A549 (cell line): ENCODE data around the gene CTAGE4. TPM values are rescaled to one million over a fixed set of nuclear protein-coding genes. Genes with fewer than 3 reads are reported as not detected.

ENCODE experiments used
- ATAC-seq, 2 experiments: fragments of 200-7000 bp in 1 of 2; fragments of >200 bp in 1 of 2; cut with Nextera tagmentation in 1 of 2; cut with Tn5 transposase in 1 of 2; 3 replicates each; pipeline versions ENCODE4 v1.8.0 to v1.9.1; 2018 to 2020; ENCODE audit warnings: mild to moderate bottlenecking in 1 of 2, moderate library complexity in 1 of 2
- CTCF ChIA-PET: fragments of 300-600 bp; sonication (Branson Sonifier 250); formaldehyde crosslinking; extraction: SDS; loops from one replicate; lab custom pipeline; 2021; ENCODE audit warnings: antibody characterized with exemption, inconsistent platforms; lab: Yijun Ruan, JAX
- POLR2A ChIA-PET: fragments of 350-600 bp; formaldehyde crosslinking; extraction: SDS; loops from one replicate; lab custom pipeline; 2021; ENCODE audit warnings: antibody characterized with exemption, inconsistent platforms; lab: Yijun Ruan, JAX
- DNase-seq, 2 experiments: peaks; one replicate each; pipeline versions ENCODE4 v3.0.0 to v3.0.0-alpha.2; 2011 to 2016; ENCODE audit warnings: low read depth in 1 of 2, low spot score in 1 of 2
- FAIRE-seq: peaks from 2 replicates; lab custom pipeline; 2011; peaks lifted over from hg19 to GRCh38; lab: Jason Lieb, UNC
- H3K27ac ChIP-seq, 2 experiments: fragments of >200 bp; sonication (Bioruptor Twin); formaldehyde crosslinking; 3 replicates each; pipeline ENCODE4 v1.5.1; 2016 to 2017
- H3K4me1 ChIP-seq: fragments of >200 bp; sonication (Bioruptor Twin); formaldehyde crosslinking; 3 replicates; pipeline ENCODE4 v1.6.1; 2016
- H3K4me2 ChIP-seq: fragments of >200 bp; sonication (Bioruptor Twin); formaldehyde crosslinking; 3 replicates; pipeline ENCODE4 v1.6.1; 2016
- H3K4me3 ChIP-seq: fragments of >200 bp; sonication (Bioruptor Twin); formaldehyde crosslinking; 3 replicates; pipeline ENCODE4 v1.5.1; 2016
- H3K9me3 ChIP-seq: fragments of >200 bp; sonication (Bioruptor Twin); formaldehyde crosslinking; 3 replicates; pipeline ENCODE4 v1.6.1; 2016
- CBX2 ChIP-seq: fragments of 200-600 bp; sonication (generic); IDR thresholded peaks from 2 replicates; pipeline ENCODE4 v1.6.1; 2016; ENCODE audit warnings: low read depth, mild to moderate bottlenecking, borderline replicate concordance
- CEBPB ChIP-seq, 2 experiments: fragments of >200 bp in 1 of 2; sonication (Bioruptor Twin) in 1 of 2; formaldehyde crosslinking in 1 of 2; IDR thresholded peaks; 2 replicates each; pipeline ENCODE4 v1.6.1; 2012 to 2016
- CHD4 ChIP-seq: fragments of 200-600 bp; sonication (generic); IDR thresholded peaks from 2 replicates; pipeline ENCODE4 v1.6.1; 2016; ENCODE audit warnings: antibody characterized with exemption, mild to moderate bottlenecking, borderline replicate concordance
- E2F6 ChIP-seq: IDR thresholded peaks from 2 replicates; pipeline ENCODE4 v1.6.1; 2012; ENCODE audit warnings: low read depth, borderline replicate concordance
- EHF ChIP-seq: fragments of 250-450 bp; sonication (Bioruptor Pico); IDR thresholded peaks from 2 replicates; pipeline ENCODE4 v1.5.0; 2020; ENCODE audit warnings: mild to moderate bottlenecking
- ESRRA ChIP-seq: fragments of 150-350 bp; IDR thresholded peaks from 2 replicates; pipeline ENCODE4 v1.6.1; 2014; ENCODE audit warnings: mild to moderate bottlenecking, low read length, borderline replicate concordance
- FOSB ChIP-seq: fragments of 250-450 bp; sonication (Bioruptor Pico); IDR thresholded peaks from 2 replicates; pipeline ENCODE4 v1.5.0; 2020; ENCODE audit warnings: mild to moderate bottlenecking, moderate library complexity
- GATA3 ChIP-seq: IDR thresholded peaks from 2 replicates; pipeline ENCODE4 v1.6.1; 2012; ENCODE audit warnings: borderline replicate concordance
- HDAC2 ChIP-seq: fragments of 200-600 bp; sonication (generic); IDR thresholded peaks from 2 replicates; pipeline ENCODE4 v1.6.1; 2016
- HEYL ChIP-seq: fragments of 250-450 bp; sonication (Bioruptor Pico); IDR thresholded peaks from 2 replicates; pipeline ENCODE4 v1.8.0; 2021; ENCODE audit warnings: mild to moderate bottlenecking, moderate library complexity
- HOXA7 ChIP-seq: fragments of 250-450 bp; sonication (Bioruptor Pico); IDR thresholded peaks from 2 replicates; pipeline ENCODE4 v1.5.0; 2020; ENCODE audit warnings: mild to moderate bottlenecking, moderate library complexity
- HOXB13 ChIP-seq: fragments of 250-450 bp; sonication (Bioruptor Pico); IDR thresholded peaks from 2 replicates; pipeline ENCODE4 v1.5.0; 2020; ENCODE audit warnings: low read depth, mild to moderate bottlenecking, moderate library complexity
- JUN ChIP-seq, 2 experiments: fragments of >200 bp; sonication (Bioruptor Twin); formaldehyde crosslinking; IDR thresholded peaks; 2 replicates in 1 of 2; 3 replicates in 1 of 2; pipeline ENCODE4 v1.6.1; 2016 to 2017
- KDM1A ChIP-seq: fragments of 200-600 bp; sonication (generic); IDR thresholded peaks from 2 replicates; pipeline ENCODE4 v1.6.1; 2016; ENCODE audit warnings: low read depth, mild to moderate bottlenecking
- POLR2A ChIP-seq: IDR thresholded peaks from 2 replicates; pipeline ENCODE4 v1.6.1; 2012; ENCODE audit warnings: mild to moderate bottlenecking, low read length
- RCOR1 ChIP-seq: fragments of 150-350 bp; IDR thresholded peaks from 2 replicates; pipeline ENCODE4 v1.6.1; 2014; ENCODE audit warnings: antibody characterized with exemption, low read length, low read depth
- TP53 ChIP-seq: fragments of 250-450 bp; sonication (Bioruptor Pico); IDR thresholded peaks from 2 replicates; pipeline ENCODE4 v1.5.0; 2021; ENCODE audit warnings: mild to moderate bottlenecking, moderate library complexity
- ZC3H11A ChIP-seq: fragments of 450-650 bp; IDR thresholded peaks from 2 replicates; pipeline ENCODE4 v1.6.1; 2014; ENCODE audit warnings: antibody characterized with exemption, mild to moderate bottlenecking
- ZFP36 ChIP-seq: fragments of 450-650 bp; IDR thresholded peaks from 2 replicates; pipeline ENCODE4 v1.6.1; 2014; ENCODE audit warnings: borderline replicate concordance; ENCODE audit not compliant: partially characterized antibody
- ZNF302 ChIP-seq: fragments of 250-450 bp; sonication (Bioruptor Pico); IDR thresholded peaks from 2 replicates; pipeline ENCODE4 v1.9.0; 2021; ENCODE audit warnings: inconsistent platforms, mild to moderate bottlenecking, moderate library complexity
- WGBS: methylation state at CpG from one replicate; pipeline ENCODE4 v1.1.6; 2017; ENCODE audit errors: missing lambda C conversion rate; 5-methylcytosine and 5-hydroxymethylcytosine counted together
- polyA plus RNA-seq, 4 experiments: library from polyadenylated mRNA; depleted of rRNA in 3 of 4; stranded (reverse); fragments of >200 nt; fragmentation: RNase III in 1 of 4; extraction: RNeasy Plus Mini Kit Qiagen cat#74134 plus additional on column Dnase treatment in 1 of 4; gene quantifications; 2 replicates in 3 of 4; 3 replicates in 1 of 4; pipeline ENCODE4 v1.2.3, GENCODE V29; 2011 to 2017
- TF ChIP-seq, protein P1 (sequence below): fragments of >200 bp; sonication (Bioruptor Twin); formaldehyde crosslinking; IDR thresholded peaks from 3 replicates; pipeline ENCODE4 v1.5.1; 2016
- TF ChIP-seq, protein P2 (sequence below): fragments of 450-650 bp; IDR thresholded peaks from 2 replicates; pipeline ENCODE4 v1.6.1; 2014; ENCODE audit warnings: antibody characterized with exemption

Gene CTAGE4
- polyA plus RNA-seq, 2 of the 4 experiments (the other 2 are of a cell fraction), result 0.08 TPM; not detected in 1

DNA sequence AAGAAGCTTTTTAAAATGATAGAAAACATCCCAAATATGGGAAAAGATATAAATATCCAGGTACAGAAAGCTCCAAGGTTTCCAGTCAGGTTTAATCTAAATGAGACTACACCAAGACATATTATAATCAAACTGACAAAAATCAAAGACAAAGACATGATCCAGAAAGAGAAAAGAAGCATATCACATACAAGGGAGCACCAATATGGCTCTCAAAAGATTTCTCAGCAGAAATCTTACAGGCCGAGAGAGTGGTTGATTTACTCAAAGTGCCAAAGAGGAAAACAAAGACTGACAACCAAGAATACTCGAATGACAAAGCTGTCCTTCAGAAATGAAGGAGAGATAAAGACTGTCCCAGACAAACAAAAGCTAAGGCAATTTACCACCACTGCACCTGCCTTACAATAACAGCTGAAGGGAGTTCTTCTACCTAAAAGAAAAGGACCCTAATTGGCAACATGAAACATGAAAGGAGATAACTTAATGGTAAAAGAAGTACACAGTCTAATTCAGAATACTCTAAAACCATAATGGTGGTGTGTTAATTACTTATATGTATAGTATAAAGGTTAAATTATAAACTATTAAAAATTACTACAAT, 34.9 kb upstream of the CTAGE4 start:
- TF ChIP-seq E2F6 (no peak), HOXA7 (CRISPR knock-in tag) (no peak), HOXB13 (no peak), FOSB (no peak), CBX2 (no peak), JUN (IDR thresholded peaks at IDR 0.05) (no peak), TP53 (CRISPR knock-in tag) (no peak)
- TF ChIP-seq, protein P1, sequence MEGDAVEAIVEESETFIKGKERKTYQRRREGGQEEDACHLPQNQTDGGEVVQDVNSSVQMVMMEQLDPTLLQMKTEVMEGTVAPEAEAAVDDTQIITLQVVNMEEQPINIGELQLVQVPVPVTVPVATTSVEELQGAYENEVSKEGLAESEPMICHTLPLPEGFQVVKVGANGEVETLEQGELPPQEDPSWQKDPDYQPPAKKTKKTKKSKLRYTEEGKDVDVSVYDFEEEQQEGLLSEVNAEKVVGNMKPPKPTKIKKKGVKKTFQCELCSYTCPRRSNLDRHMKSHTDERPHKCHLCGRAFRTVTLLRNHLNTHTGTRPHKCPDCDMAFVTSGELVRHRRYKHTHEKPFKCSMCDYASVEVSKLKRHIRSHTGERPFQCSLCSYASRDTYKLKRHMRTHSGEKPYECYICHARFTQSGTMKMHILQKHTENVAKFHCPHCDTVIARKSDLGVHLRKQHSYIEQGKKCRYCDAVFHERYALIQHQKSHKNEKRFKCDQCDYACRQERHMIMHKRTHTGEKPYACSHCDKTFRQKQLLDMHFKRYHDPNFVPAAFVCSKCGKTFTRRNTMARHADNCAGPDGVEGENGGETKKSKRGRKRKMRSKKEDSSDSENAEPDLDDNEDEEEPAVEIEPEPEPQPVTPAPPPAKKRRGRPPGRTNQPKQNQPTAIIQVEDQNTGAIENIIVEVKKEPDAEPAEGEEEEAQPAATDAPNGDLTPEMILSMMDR, result no peak
- TF ChIP-seq, protein P2, sequence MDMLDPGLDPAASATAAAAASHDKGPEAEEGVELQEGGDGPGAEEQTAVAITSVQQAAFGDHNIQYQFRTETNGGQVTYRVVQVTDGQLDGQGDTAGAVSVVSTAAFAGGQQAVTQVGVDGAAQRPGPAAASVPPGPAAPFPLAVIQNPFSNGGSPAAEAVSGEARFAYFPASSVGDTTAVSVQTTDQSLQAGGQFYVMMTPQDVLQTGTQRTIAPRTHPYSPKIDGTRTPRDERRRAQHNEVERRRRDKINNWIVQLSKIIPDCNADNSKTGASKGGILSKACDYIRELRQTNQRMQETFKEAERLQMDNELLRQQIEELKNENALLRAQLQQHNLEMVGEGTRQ, result no peak
- WGBS, result 20% methylated on average over 2 of the region's 2 CpGs
- ATAC-seq (no peak), DNase-seq (no peak), FAIRE-seq (no peak)
- H3K4me1 ChIP-seq, result no peaks in the 10 kb centered on the region
- H3K9me3 ChIP-seq, result peaks cover 7% of the 10 kb centered on the region; the same call in 1 of the 3 replicates
- H3K27ac ChIP-seq, result no peak overlapping the region
- H3K4me3 ChIP-seq, result no peak overlapping the region
- no peak overlapping the region for H3K4me2 ChIP-seq
- ChIA-PET POLR2A (no interaction called here), CTCF (interaction anchor here (0.7 kb wide), 1 partner anchor 20 kb away, joined by 3 read pairs; no protein-coding TSS in a partner anchor)

- WGBS, result 8% methylated on average over 1 of the region's 1 CpG
- no peak for DNase-seq
- ChIA-PET POLR2A (no interaction called here), CTCF (no interaction called here)
- no peak for ATAC-seq
- TF ChIP-seq KDM1A (no peak), HEYL (no peak), POLR2A (no peak), FOSB (no peak), HDAC2 (no peak), RCOR1 (no peak), CEBPB (IDR thresholded peaks at IDR 0.05) (no peak), ZFP36 (no peak), GATA3 (no peak), ZNF302 (no peak), CHD4 (no peak), EHF (CRISPR knock-in tag) (no peak), ZC3H11A (no peak), ESRRA (no peak)
- TF ChIP-seq, protein P1, result no peak
- Histone ChIP-seq H3K27ac (no peak overlapping the region), H3K4me2 (no peak overlapping the region), H3K9me3 (no peaks in the 10 kb centered on the region), H3K4me1 (no peaks in the 10 kb centered on the region), H3K4me3 (no peak overlapping the region)
- FAIRE-seq, result no peak
These were observed 24.4 kb upstream of the CTAGE4 start for GRCh38 chr7:144158861-144159260.
